GM12874 (cell line): ENCODE data around the gene CCDC69.

Experiments
- CTCF ChIP-seq: IDR thresholded peaks from 2 replicates; pipeline ENCODE4 v1.5.1; 2011; ENCODE audit warnings: low read depth, mild to moderate bottlenecking, control low read depth, low read length, moderate library complexity; ENCODE audit not compliant: insufficient read depth

The CCDC69 gene

GRCh38 chr5:151140686-151141459 is 83.0 kb downstream of the CCDC69 start:
- TF ChIP-seq CTCF: no peak

- TF ChIP-seq CTCF: no peak
These were observed 84.2 kb downstream of the CCDC69 start for GRCh38 chr5:151139646-151140045.

GRCh38 chr5:151139015-151139414 is 84.9 kb downstream of the CCDC69 start:
- TF ChIP-seq CTCF: no peak

GRCh38 chr5:151138114-151138513 is 85.8 kb downstream of the CCDC69 start:
- no peak for TF ChIP-seq CTCF

- TF ChIP-seq CTCF: no peak
These were observed 86.6 kb downstream of the CCDC69 start for GRCh38 chr5:151137067-151137825.

- TF ChIP-seq CTCF: no peak
These were observed 89.7 kb downstream of the CCDC69 start for GRCh38 chr5:151134228-151134627.

- TF ChIP-seq CTCF: no peak
These were observed 90.9 kb downstream of the CCDC69 start for GRCh38 chr5:151132963-151133362.
